MCF 10A (cell line): ENCODE measurements around the gene RANBP9. TPM values are rescaled to one million over a fixed set of nuclear protein-coding genes. Genes with fewer than 3 reads are reported as not detected.

Experiments used
- BruUV-seq: library from RNA; stranded (reverse); fragments of 400-500 nt; replicated peaks from 2 replicates; lab custom pipeline; 2021; lab: Mats Ljungman, UMichigan
- CTCF ChIA-PET: fragments of 300-600 bp; sonication (Branson Sonifier 250); formaldehyde crosslinking; extraction: SDS; loops from one replicate; lab custom pipeline; 2021; ENCODE audit warnings: antibody characterized with exemption, inconsistent platforms; lab: Yijun Ruan, JAX
- POLR2A ChIA-PET: fragments of 300-600, 350-650 bp; sonication (Branson Sonifier 250); formaldehyde crosslinking; extraction: SDS; loops from one replicate; lab custom pipeline; 2020; ENCODE audit warnings: antibody characterized with exemption, inconsistent platforms; lab: Yijun Ruan, JAX
- DNase-seq: peaks from one replicate; pipeline ENCODE4 v3.0.0-alpha.2; 2018; ENCODE audit not compliant: unreplicated experiment
- H3K27ac Mint-ChIP-seq: one replicate; pipeline ENCODE4 v1.8.0; 2022; ENCODE audit warnings: mild to moderate bottlenecking, low read depth, mixed read lengths; ENCODE audit not compliant: unreplicated experiment
- H3K27me3 Mint-ChIP-seq: one replicate; pipeline ENCODE4 v1.8.0; 2022; ENCODE audit warnings: mixed read lengths; ENCODE audit not compliant: insufficient read depth, unreplicated experiment
- H3K36me3 Mint-ChIP-seq: one replicate; pipeline ENCODE4 v1.8.0; 2022; ENCODE audit warnings: mild to moderate bottlenecking, moderate library complexity, mixed read lengths; ENCODE audit not compliant: insufficient read depth, unreplicated experiment
- H3K4me1 Mint-ChIP-seq: one replicate; pipeline ENCODE4 v1.8.0; 2022; ENCODE audit warnings: mixed read lengths; ENCODE audit not compliant: insufficient read depth, unreplicated experiment
- H3K4me3 Mint-ChIP-seq: one replicate; pipeline ENCODE4 v1.8.0; 2022; ENCODE audit warnings: mild to moderate bottlenecking, moderate library complexity, mixed read lengths; ENCODE audit not compliant: unreplicated experiment
- H3K9me3 Mint-ChIP-seq: one replicate; pipeline ENCODE4 v1.8.0; 2022; ENCODE audit warnings: mixed read lengths; ENCODE audit not compliant: unreplicated experiment
- intact Hi-C: fragments of 100-400 bp; cut with micrococcal nuclease; formaldehyde crosslinking; loops from 2 replicates; pipeline ENCODE4 v1.14.1; 2022
- total RNA-seq: library from RNA; stranded (reverse); gene quantifications from 2 replicates; pipeline ENCODE4 v1.2.3, GENCODE V29; 2022
- TF ChIP-seq, protein P1 (sequence below): fragments of 200-600 bp; IDR thresholded peaks from one replicate; pipeline ENCODE4 v1.8.0; 2022; ENCODE audit warnings: antibody characterized with exemption, mild to moderate bottlenecking; ENCODE audit not compliant: unreplicated experiment

The RANBP9 gene
- total RNA-seq, 1 experiment from 2014 or later = 48.0 TPM

GRCh38 chr6:13669476-13669875, 42.2 kb downstream of the RANBP9 start:
- Mint-ChIP-seq H3K4me1 (peaks cover 33% of the 10 kb centered on the region), H3K36me3 (peaks cover 6% of the 10 kb centered on the region), H3K9me3 (no peaks in the 10 kb centered on the region), H3K27ac (no peak overlapping the region), H3K27me3 (no peaks in the 10 kb centered on the region), H3K4me3 (no peak overlapping the region)
- no TSS peak for BruUV-seq
- TF ChIP-seq, protein P1, sequence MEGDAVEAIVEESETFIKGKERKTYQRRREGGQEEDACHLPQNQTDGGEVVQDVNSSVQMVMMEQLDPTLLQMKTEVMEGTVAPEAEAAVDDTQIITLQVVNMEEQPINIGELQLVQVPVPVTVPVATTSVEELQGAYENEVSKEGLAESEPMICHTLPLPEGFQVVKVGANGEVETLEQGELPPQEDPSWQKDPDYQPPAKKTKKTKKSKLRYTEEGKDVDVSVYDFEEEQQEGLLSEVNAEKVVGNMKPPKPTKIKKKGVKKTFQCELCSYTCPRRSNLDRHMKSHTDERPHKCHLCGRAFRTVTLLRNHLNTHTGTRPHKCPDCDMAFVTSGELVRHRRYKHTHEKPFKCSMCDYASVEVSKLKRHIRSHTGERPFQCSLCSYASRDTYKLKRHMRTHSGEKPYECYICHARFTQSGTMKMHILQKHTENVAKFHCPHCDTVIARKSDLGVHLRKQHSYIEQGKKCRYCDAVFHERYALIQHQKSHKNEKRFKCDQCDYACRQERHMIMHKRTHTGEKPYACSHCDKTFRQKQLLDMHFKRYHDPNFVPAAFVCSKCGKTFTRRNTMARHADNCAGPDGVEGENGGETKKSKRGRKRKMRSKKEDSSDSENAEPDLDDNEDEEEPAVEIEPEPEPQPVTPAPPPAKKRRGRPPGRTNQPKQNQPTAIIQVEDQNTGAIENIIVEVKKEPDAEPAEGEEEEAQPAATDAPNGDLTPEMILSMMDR = no peak
- DNase-seq = no peak
- ChIA-PET CTCF (no interaction called here), POLR2A (interaction anchor here (0.7 kb wide), 2 partner anchors 11 to 224 kb away, joined by 3 read pairs; no protein-coding TSS in a partner anchor)
- intact Hi-C loops = no loop called here

GRCh38 chr6:13668291-13668928, 43.2 kb downstream of the RANBP9 start:
- no peaks in the 10 kb centered on the region for H3K27me3 Mint-ChIP-seq
- peaks cover 6% of the 10 kb centered on the region for H3K36me3 Mint-ChIP-seq
- no TSS peak for BruUV-seq
- TF ChIP-seq, protein P1 = no peak
- DNase-seq = peak; percentile 6
- no peak overlapping the region for H3K27ac Mint-ChIP-seq
- H3K4me3 Mint-ChIP-seq = no peak overlapping the region
- H3K4me1 Mint-ChIP-seq = peaks cover 37% of the 10 kb centered on the region
- H3K9me3 Mint-ChIP-seq = no peaks in the 10 kb centered on the region
- intact Hi-C loops = no loop called here
- ChIA-PET CTCF (interaction anchor here (0.6 kb wide), 1 partner anchor 69 kb away, joined by 3 read pairs; no protein-coding TSS in a partner anchor), POLR2A (interaction anchor here (1.3 to 1.8 kb wide), 2 partner anchors 41 to 53 kb away, joined by 3 to 6 read pairs; partner anchors contain the start of gene NOL7)

- no TSS peak for BruUV-seq
- ChIA-PET POLR2A (interaction anchor here (1.3 to 1.8 kb wide), 3 partner anchors 42 to 53 kb away, joined by 3 to 6 read pairs (median 4); partner anchors contain the start of genes NOL7 and RANBP9), CTCF (no interaction called here)
- intact Hi-C loops = no loop called here
- Mint-ChIP-seq H3K4me3 (no peak overlapping the region), H3K27me3 (no peaks in the 10 kb centered on the region), H3K27ac (peak overlapping the region; percentile 3), H3K9me3 (no peaks in the 10 kb centered on the region), H3K36me3 (peaks cover 6% of the 10 kb centered on the region), H3K4me1 (peaks cover 45% of the 10 kb centered on the region)
- TF ChIP-seq, protein P1 = no peak
- DNase-seq = peak; percentile 17
Measured at GRCh38 chr6:13667655-13668054, 44.0 kb downstream of the RANBP9 start.

DNA sequence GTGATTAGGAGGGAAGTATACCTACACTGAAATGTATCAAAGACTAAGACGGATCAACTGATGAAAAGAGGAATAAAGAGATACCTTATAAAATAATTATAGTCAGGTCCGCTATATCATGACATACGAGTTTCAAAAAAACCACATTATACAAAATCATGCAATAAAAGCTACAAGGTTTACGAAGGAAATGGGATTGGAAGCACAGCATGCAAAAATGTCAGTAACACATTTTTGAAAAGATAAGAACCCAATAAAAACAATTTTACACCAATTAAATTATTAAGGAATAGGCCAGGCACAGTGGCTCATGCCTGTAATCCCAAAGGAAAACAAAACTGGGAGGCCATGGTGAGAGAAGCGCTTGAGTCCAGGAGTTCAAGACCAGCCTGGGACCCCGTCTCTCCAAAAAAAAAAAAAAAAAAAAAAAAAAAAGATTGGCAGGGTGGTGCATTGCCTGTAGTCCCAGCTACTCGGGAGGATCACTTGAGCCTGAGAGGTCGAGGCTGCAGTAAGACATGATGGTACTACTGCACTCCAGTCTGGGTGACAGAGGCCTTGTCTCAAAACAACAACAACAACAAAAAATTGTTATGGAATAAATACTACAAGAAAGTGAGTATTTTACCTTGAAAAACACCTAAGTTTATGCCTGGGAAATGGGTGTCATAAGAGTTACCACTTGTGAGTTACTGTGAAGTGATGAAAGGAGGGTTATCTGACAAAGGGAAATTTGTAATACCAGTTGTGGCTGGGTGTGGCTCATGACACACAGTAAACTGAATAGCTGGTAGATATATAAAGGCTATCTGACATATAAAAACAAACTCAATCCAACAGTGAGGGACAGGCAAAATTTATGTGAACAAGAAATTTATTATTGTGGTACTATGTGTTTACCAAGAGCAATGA, 45.2 kb downstream of the RANBP9 start:
- peaks cover 6% of the 10 kb centered on the region for H3K36me3 Mint-ChIP-seq
- DNase-seq = peak; percentile 34
- H3K4me1 Mint-ChIP-seq = peaks cover 55% of the 10 kb centered on the region
- ChIA-PET CTCF (no interaction called here), POLR2A (interaction anchor here (0.6 to 1.5 kb wide), 4 partner anchors 11 to 51 kb away, joined by 3 to 5 read pairs (median 4); partner anchors contain the start of genes NOL7 and RANBP9)
- no peak overlapping the region for H3K4me3 Mint-ChIP-seq
- peak overlapping the region; percentile 3 for H3K27ac Mint-ChIP-seq
- H3K9me3 Mint-ChIP-seq = no peaks in the 10 kb centered on the region
- intact Hi-C loops = no loop called here
- no peaks in the 10 kb centered on the region for H3K27me3 Mint-ChIP-seq
- TF ChIP-seq, protein P1 = no peak
- BruUV-seq = no TSS peak
